ENCODE measurements around the gene ATF7. TPM values are rescaled to one million over a fixed set of nuclear protein-coding genes. Genes with fewer than 3 reads are reported as not detected.
A peak's percentile ranks its signal among the peaks of the same experiment; 100 is the strongest.
"Not testable (repeated sequence)": the region's sequence is repeated elsewhere in the genome, so short reads cannot be mapped to it uniquely, and the experiment has no call there.

The ATF7 gene
- total RNA-seq, 4 donors from 2014 or later: 14.2 to 29.7 (median 26.8) TPM

GRCh38 chr12:53552361-53553327 is 73.5 kb downstream of the ATF7 start:
- Histone ChIP-seq H3K27ac (peak overlapping the region in 2 of 4 donors; percentile 33 to 59), H3K4me1 (peaks cover 0 to 19% (median 7%) of the 10 kb centered on the region in 4 donors), H3K9me3 (no peaks in the 10 kb centered on the region), H3K36me3 (peaks cover 0 to 15% (median 6%) of the 10 kb centered on the region in 4 donors), H3K4me3 (no peak overlapping the region), H3K27me3 (no peaks in the 10 kb centered on the region)
- 73 to 87% methylated on average over 7 to 14 of the region's 14 CpGs for WGBS, 2 donors (ENCODE audit: low coverage in 1 of 2)
- intact Hi-C loops (cut with DNase I; ENCODE audit: low total_unique reads) (no loop called here), in situ Hi-C loops (cut with MboI; ENCODE audit: low pct_ligation_motif_present in 1 of 4, low pct_unique_long_range_greater_than_20kb in 1 of 4, low sequenced_read_pairs in 3 of 4) (no loop called here)
- no peak for DNase-seq
- TF ChIP-seq CTCF (IDR thresholded peaks at IDR 0.05) (no peak), POLR2A (IDR thresholded peaks at IDR 0.05) (no peak), POLR2AphosphoS5 (IDR thresholded peaks at IDR 0.05) (no peak), EP300 (IDR thresholded peaks at IDR 0.05; ENCODE audit: low read depth) (no peak)

DNA sequence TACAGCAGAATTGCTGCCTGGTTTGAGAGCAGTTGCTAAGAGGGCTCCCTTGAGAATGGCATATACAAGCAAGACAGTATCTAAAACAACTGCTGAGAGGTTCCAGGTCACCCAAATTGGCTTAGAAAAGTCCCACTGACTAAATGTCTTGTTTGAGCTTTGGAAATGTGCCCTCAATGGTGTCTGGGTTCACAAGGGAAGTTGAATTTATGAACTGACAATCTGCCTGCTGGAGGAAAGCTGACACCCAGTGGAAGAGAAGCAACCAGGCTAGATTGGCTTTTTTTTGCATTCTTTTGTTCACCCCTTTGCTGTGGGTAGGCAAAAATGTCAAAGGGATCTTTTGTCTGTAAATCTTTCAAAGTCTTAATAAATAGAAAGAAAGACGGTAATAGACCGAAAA is 74.3 kb downstream of the ATF7 start:
- no peak for DNase-seq
- Histone ChIP-seq H3K36me3 (peaks cover 0 to 17% (median 6%) of the 10 kb centered on the region in 4 donors), H3K27me3 (no peaks in the 10 kb centered on the region), H3K4me3 (no peak overlapping the region), H3K4me1 (peaks cover 0 to 15% (median 7%) of the 10 kb centered on the region in 4 donors), H3K27ac (peak overlapping the region in 2 of 4 donors; percentile 33 to 59), H3K9me3 (no peaks in the 10 kb centered on the region)
- WGBS, 2 donors (ENCODE audit: low coverage in 1 of 2): 82 to 94% methylated on average over 2 of the region's 2 CpGs
- intact Hi-C loops (cut with DNase I; ENCODE audit: low total_unique reads): no loop called here
- in situ Hi-C loops (cut with MboI; ENCODE audit: low pct_ligation_motif_present in 1 of 4, low pct_unique_long_range_greater_than_20kb in 1 of 4, low sequenced_read_pairs in 3 of 4): no loop called here
- TF ChIP-seq CTCF (IDR thresholded peaks at IDR 0.05) (no peak), POLR2AphosphoS5 (IDR thresholded peaks at IDR 0.05) (peak in 1 of 3 donors; percentile 23)

DNA sequence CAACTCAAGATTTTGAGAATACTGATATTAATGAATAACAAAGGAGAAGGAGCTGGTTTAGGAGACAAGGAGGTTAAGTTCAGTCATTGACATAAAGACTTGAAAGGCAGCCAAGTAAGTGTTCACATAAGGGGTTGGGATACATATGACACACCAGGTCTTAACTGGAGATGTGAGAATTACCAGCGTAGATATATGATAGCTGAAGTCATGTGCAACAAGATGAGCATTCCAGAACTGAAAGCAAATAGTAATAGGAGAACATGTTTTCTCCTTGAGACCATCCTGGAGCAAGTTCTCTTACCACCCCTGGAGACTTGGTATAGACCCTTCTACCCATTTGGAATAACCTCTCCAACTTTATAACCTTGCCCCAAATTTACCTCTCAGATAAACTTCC is 75.6 kb downstream of the ATF7 start:
- Histone ChIP-seq H3K4me1 (peaks cover 0 to 15% (median 7%) of the 10 kb centered on the region in 4 donors), H3K27ac (peak overlapping the region in 1 of 4 donors; percentile 59), H3K36me3 (peaks cover 0 to 17% (median 6%) of the 10 kb centered on the region in 4 donors), H3K9me3 (no peaks in the 10 kb centered on the region), H3K27me3 (no peaks in the 10 kb centered on the region), H3K4me3 (no peak overlapping the region)
- in situ Hi-C loops (cut with MboI; ENCODE audit: low pct_ligation_motif_present in 1 of 4, low pct_unique_long_range_greater_than_20kb in 1 of 4, low sequenced_read_pairs in 3 of 4) (no loop called here), intact Hi-C loops (cut with DNase I; ENCODE audit: low total_unique reads) (no loop called here)
- DNase-seq: no peak
- WGBS, 2 donors (ENCODE audit: low coverage in 1 of 2): 33 to 79% methylated on average over 1 of the region's 1 CpG
- no peak for TF ChIP-seq EP300 (IDR thresholded peaks at IDR 0.05; ENCODE audit: low read depth)
- no peak for TF ChIP-seq POLR2AphosphoS5 (IDR thresholded peaks at IDR 0.05)
- no peak for TF ChIP-seq POLR2A (IDR thresholded peaks at IDR 0.05)
- no peak for TF ChIP-seq CTCF (IDR thresholded peaks at IDR 0.05)

- H3K27ac ChIP-seq; intact Hi-C loops (cut with DNase I; ENCODE audit: low total_unique reads); H3K27me3 ChIP-seq; H3K4me3 ChIP-seq; H3K9me3 ChIP-seq; in situ Hi-C loops (cut with MboI; ENCODE audit: low pct_ligation_motif_present in 1 of 4, low pct_unique_long_range_greater_than_20kb in 1 of 4, low sequenced_read_pairs in 3 of 4); DNase-seq: not testable (repeated sequence)
- Histone ChIP-seq H3K4me1 (peaks cover 0 to 15% (median 7%) of the 10 kb centered on the region in 4 donors), H3K36me3 (peaks cover 0 to 17% (median 6%) of the 10 kb centered on the region in 4 donors)
- WGBS, 2 donors (ENCODE audit: low coverage in 1 of 2): 95 to 97% methylated on average over 6 to 8 of the region's 8 CpGs
Measured at GRCh38 chr12:53550131-53550530, 76.1 kb downstream of the ATF7 start.

GRCh38 chr12:53548354-53548753 is 77.8 kb downstream of the ATF7 start:
- Histone ChIP-seq H3K4me1 (peaks cover 0 to 20% (median 7%) of the 10 kb centered on the region in 4 donors), H3K36me3 (peaks cover 0 to 17% (median 6%) of the 10 kb centered on the region in 4 donors)
- not testable (repeated sequence) for H3K9me3 ChIP-seq, H3K4me3 ChIP-seq, H3K27ac ChIP-seq, H3K27me3 ChIP-seq, DNase-seq
- WGBS, 2 donors (ENCODE audit: low coverage in 1 of 2): 96 to 100% methylated on average over 5 to 6 of the region's 6 CpGs
- in situ Hi-C loops (cut with MboI; ENCODE audit: low pct_ligation_motif_present in 1 of 4, low pct_unique_long_range_greater_than_20kb in 1 of 4, low sequenced_read_pairs in 3 of 4): loop anchor here in 1 of 4 donors (10.0 kb wide), 1 partner anchor 126 kb away; the partner anchor contains the start of gene ATP5MC2
- intact Hi-C loops (cut with DNase I; ENCODE audit: low total_unique reads): loop anchor here (10.0 kb wide), 1 partner anchor 76 kb away; the partner anchor contains the start of gene ATF7
